Measurements from ENCODE around the gene FTCD.

Gene FTCD

GRCh38 chr21:46089285-46089684 is 66.1 kb downstream of the FTCD start:
- DNase-seq: no peak

DNA sequence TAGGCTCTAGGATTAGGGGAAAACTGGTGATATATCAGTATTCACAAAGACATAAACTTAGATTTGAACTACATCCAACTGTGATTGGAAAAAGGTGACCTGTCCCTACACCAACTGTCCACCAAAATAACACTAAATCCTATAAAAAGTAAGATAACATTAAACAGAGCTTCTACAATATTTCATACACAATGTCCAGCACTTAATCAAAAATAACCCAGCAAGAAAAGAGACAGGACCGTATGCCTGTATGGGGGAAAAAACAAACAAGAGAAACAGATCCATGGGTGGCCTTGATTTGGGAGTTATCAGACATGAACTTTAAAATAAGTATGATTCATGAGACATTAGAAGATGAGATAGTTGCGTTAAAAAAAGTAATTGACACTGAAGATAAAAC is 67.2 kb downstream of the FTCD start:
- no peak for DNase-seq

- no peak for DNase-seq
Observed at GRCh38 chr21:46087641-46088040, 67.7 kb downstream of the FTCD start.
